HepG2 (cell line): ENCODE data around the gene PODN. TPM values are rescaled to one million over a fixed set of nuclear protein-coding genes. Genes with fewer than 3 reads are reported as not detected.
A peak's percentile ranks its signal among the peaks of the same experiment; 100 is the strongest.

ENCODE experiments used
- ADNP ChIP-seq: sonication (generic); formaldehyde crosslinking; IDR thresholded peaks from 2 replicates; pipeline ENCODE4 v1.4.0; 2020; ENCODE audit warnings: missing genetic modification reagents
- AHR ChIP-seq: IDR thresholded peaks from 2 replicates; pipeline ENCODE4 v1.6.1; 2018; ENCODE audit warnings: missing genetic modification reagents, missing compliant biosample characterization
- CBX2 ChIP-seq, 2 experiments: fragments of 200-600 bp in 1 of 2; sonication (generic); formaldehyde crosslinking in 1 of 2; IDR thresholded peaks; 2 replicates each; pipeline versions ENCODE4 v1.7.0 to v1.8.1; 2018 to 2022; ENCODE audit warnings: low read depth in 2 of 2, low read length in 1 of 2, mild to moderate bottlenecking in 1 of 2, missing genetic modification reagents in 1 of 2
- GATAD1 ChIP-seq: IDR thresholded peaks from 2 replicates; pipeline ENCODE4 v1.6.1; 2016; ENCODE audit warnings: missing genetic modification reagents, missing compliant biosample characterization
- HDAC6 ChIP-seq: fragments of 200-600 bp; sonication (generic); IDR thresholded peaks from 2 replicates; pipeline ENCODE4 v1.7.0; 2017; ENCODE audit warnings: mild to moderate bottlenecking, antibody characterized with exemption, low read length, low read depth
- HNF4A ChIP-seq: sonication (generic); formaldehyde crosslinking; IDR thresholded peaks from 2 replicates; pipeline ENCODE4 v1.4.0; 2020; ENCODE audit warnings: missing genetic modification reagents
- JDP2 ChIP-seq: sonication (generic); formaldehyde crosslinking; IDR thresholded peaks from 2 replicates; pipeline ENCODE4 v1.8.1; 2022; ENCODE audit warnings: missing genetic modification reagents, borderline replicate concordance
- PRDM4 ChIP-seq: sonication (generic); formaldehyde crosslinking; IDR thresholded peaks from 2 replicates; pipeline ENCODE4 v1.9.0; 2021; ENCODE audit warnings: missing genetic modification reagents, borderline replicate concordance
- SIN3B ChIP-seq: fragments of 150-350 bp; IDR thresholded peaks from 2 replicates; pipeline ENCODE4 v1.6.1; 2014; ENCODE audit warnings: low read length
- SNAPC4 ChIP-seq: sonication (generic); formaldehyde crosslinking; IDR thresholded peaks from 2 replicates; pipeline ENCODE4 v1.4.0; 2020; ENCODE audit warnings: mild to moderate bottlenecking, missing genetic modification reagents
- SP4 ChIP-seq: sonication (generic); formaldehyde crosslinking; IDR thresholded peaks from 2 replicates; pipeline ENCODE4 v1.8.1; 2023; ENCODE audit warnings: mild to moderate bottlenecking, missing genetic modification reagents
- SRSF9 ChIP-seq: fragments of 200-400 bp; formaldehyde crosslinking; IDR thresholded peaks from 2 replicates; pipeline ENCODE4 v1.6.1; 2018; ENCODE audit warnings: borderline replicate concordance, mild to moderate bottlenecking, low read depth, low read length; ENCODE audit not compliant: insufficient read depth, poor library complexity, severe bottlenecking
- TEF ChIP-seq: sonication (generic); formaldehyde crosslinking; IDR thresholded peaks from 2 replicates; pipeline ENCODE4 v1.5.0; 2020; ENCODE audit warnings: missing genetic modification reagents
- U2AF1 ChIP-seq: fragments of 200-400 bp; formaldehyde crosslinking; optimal IDR thresholded peaks from 2 replicates; pipeline ENCODE3; 2017; ENCODE audit warnings: mild to moderate bottlenecking, low read depth, low read length
- ZNF275 ChIP-seq: sonication (generic); formaldehyde crosslinking; IDR thresholded peaks from 2 replicates; pipeline ENCODE4 v1.8.0; 2022; ENCODE audit warnings: missing genetic modification reagents, mild to moderate bottlenecking, inconsistent platforms, borderline replicate concordance
- ZNF335 ChIP-seq: sonication (generic); formaldehyde crosslinking; IDR thresholded peaks from 2 replicates; pipeline ENCODE4 v1.4.0; 2020; ENCODE audit warnings: missing genetic modification reagents
- ZNF496 ChIP-seq: sonication (generic); formaldehyde crosslinking; IDR thresholded peaks from 2 replicates; pipeline ENCODE4 v1.8.1; 2023; ENCODE audit warnings: mild to moderate bottlenecking, moderate library complexity, missing genetic modification reagents; ENCODE audit not compliant: insufficient replicate concordance
- ZNF740 ChIP-seq: sonication (generic); formaldehyde crosslinking; IDR thresholded peaks from 2 replicates; pipeline ENCODE4 v1.4.0; 2020; ENCODE audit warnings: missing genetic modification reagents
- ZSCAN9 ChIP-seq: IDR thresholded peaks from 2 replicates; pipeline ENCODE4 v1.6.1; 2016; ENCODE audit warnings: borderline replicate concordance
- polyA plus RNA-seq, 8 experiments: library from polyadenylated mRNA; depleted of rRNA in 3 of 8; stranded (reverse) in 7 of 8; unstranded in 1 of 8; fragments of >200 nt; fragmentation: Illumina TruSeq in 4 of 8; extraction: Trizol in 4 of 8; gene quantifications; 2 replicates each; pipeline versions ENCODE4 v1.2.1 to v1.2.3, GENCODE V29; 2011 to 2016; ENCODE audit warnings: low read depth in 4 of 8, missing spikeins in 1 of 8, mixed read lengths in 1 of 8; ENCODE audit not compliant: insufficient read depth in 1 of 8
- total RNA-seq, 5 experiments: library from RNA; depleted of rRNA; stranded (reverse); fragments of >200 nt; fragmentation: Illumina TruSeq; extraction: Trizol; gene quantifications; 2 replicates each; pipeline ENCODE4 v1.2.3, GENCODE V29; 2016; ENCODE audit warnings: low read depth in 1 of 5

Gene PODN
- total and polyA plus RNA-seq, 2 of the 13 experiments (the other 11 are each of a cell fraction or from before 2014, with no cell fraction given) = 0.13 TPM; not detected in 1

GRCh38 chr1:53121319-53122172, 59.5 kb downstream of the PODN start (continued):
- TF ChIP-seq CBX2 (IDR thresholded peaks at IDR 0.05; ENCODE audit: low read depth, low read length) (no peak), CBX2 (CRISPR knock-in tag; IDR thresholded peaks at IDR 0.05; ENCODE audit: low read depth) (peak; percentile 56; the same call in 1 of the 2 replicates), TEF (CRISPR knock-in tag) (no peak), SIN3B (no peak), ZNF496 (CRISPR knock-in tag) (no peak), ZNF740 (CRISPR knock-in tag) (no peak), JDP2 (no peak), SNAPC4 (CRISPR knock-in tag) (0 out of 2 replicates have a peak, but pooled peaks have one; percentile 53), U2AF1 (no peak), ZSCAN9 (CRISPR knock-in tag) (no peak), SRSF9 (no peak), AHR (CRISPR knock-in tag) (no peak), GATAD1 (CRISPR knock-in tag) (peak; percentile 37), PRDM4 (CRISPR knock-in tag) (no peak), ZNF335 (0 out of 2 replicates have a peak, but pooled peaks have one; percentile 26), HNF4A (CRISPR knock-in tag) (peak; percentile 87), HDAC6 (no peak), ADNP (CRISPR knock-in tag) (no peak), ZNF275 (peak; percentile 63; the same call in 1 of the 2 replicates), SP4 (CRISPR knock-in tag) (no peak)
